Measurements from ENCODE around the gene SBDS. TPM values are rescaled to one million over a fixed set of nuclear protein-coding genes. Genes with fewer than 3 reads are reported as not detected.
"Not testable (repeated sequence)": the region's sequence is repeated elsewhere in the genome, so short reads cannot be mapped to it uniquely, and the experiment has no call there.

Gene SBDS
- total RNA-seq, 1 experiment from 2014 or later = 37.8 TPM

- Mint-ChIP-seq H3K27ac (peak overlapping the region in 1 of 3 experiments; percentile 60; a peak in 2 of 7 replicates), H3K9me3 (no peaks in the 10 kb centered on the region)
- H3K4me2 ChIP-seq (ENCODE audit: insufficient read depth, insufficient read length, low read length) = no peak overlapping the region
Measured at GRCh38 chr7:67018940-67019339, 23.6 kb upstream of the SBDS start.

DNA sequence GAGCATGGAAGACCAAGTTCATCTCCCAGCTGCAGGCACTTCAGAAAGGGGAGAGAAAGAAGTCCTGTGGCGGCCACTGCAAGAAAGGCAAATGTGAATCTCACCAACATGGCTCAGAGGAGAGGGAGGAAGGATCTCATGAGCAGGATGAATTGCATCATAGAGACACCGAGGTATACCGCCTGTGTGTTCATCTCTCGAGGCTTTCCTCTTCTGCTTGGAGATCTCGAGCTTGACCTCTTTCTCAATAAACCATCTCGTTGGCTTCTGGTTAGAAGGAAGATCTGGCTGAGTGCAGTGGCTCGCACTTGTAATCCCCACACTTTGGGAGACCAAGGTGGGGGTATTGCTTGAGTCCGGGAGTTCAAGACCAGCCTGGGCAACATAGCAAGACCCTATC lies 22.6 kb upstream of the SBDS start:
- not testable (repeated sequence) for H2BK15ac ChIP-seq (ENCODE audit: low read depth, low read length); H2AK5ac ChIP-seq (ENCODE audit: insufficient read length, low read length); H3K4me3 Mint-ChIP-seq; H3K27ac ChIP-seq (ENCODE audit: insufficient read length, low read depth, low read length); H3K4me2 ChIP-seq (ENCODE audit: insufficient read depth, insufficient read length, low read length); H3T11ph ChIP-seq (ENCODE audit: low read length); H3K9me3 ChIP-seq (ENCODE audit: control insufficient read depth, low read depth, low read length); H3K27ac Mint-ChIP-seq; H3K9me3 Mint-ChIP-seq; H3K56ac ChIP-seq (ENCODE audit: insufficient read length, low read depth, low read length); H3K4me1 ChIP-seq (ENCODE audit: insufficient read depth, low read length); H3K79me1 ChIP-seq (ENCODE audit: insufficient read depth, low read depth, low read length, poor library complexity, severe bottlenecking); H2BK120ac ChIP-seq (ENCODE audit: low read depth, low read length, poor library complexity, severe bottlenecking); H3K27me3 Mint-ChIP-seq (ENCODE audit: low read depth); H3K79me2 ChIP-seq (ENCODE audit: insufficient read depth, low read length); H4K20me1 ChIP-seq (ENCODE audit: control insufficient read depth, insufficient read depth, insufficient read length); H3K27me3 ChIP-seq (ENCODE audit: insufficient read depth, low read length); H2BK12ac ChIP-seq (ENCODE audit: insufficient read length, low read depth, low read length); H3K18ac ChIP-seq (ENCODE audit: insufficient read length, low read depth, low read length); H3K14ac ChIP-seq (ENCODE audit: insufficient read depth, low read length); H4K8ac ChIP-seq (replicated peaks; ENCODE audit: insufficient read length, low read depth, low read length); H3K9ac ChIP-seq (ENCODE audit: extremely low read depth, insufficient read length, low read length); H3K23ac ChIP-seq (ENCODE audit: insufficient read length, low read depth, low read length); H2BK20ac ChIP-seq (ENCODE audit: low read depth, low read length, poor library complexity, severe bottlenecking); DNase-seq; H4K91ac ChIP-seq (ENCODE audit: insufficient read length, low read depth, low read length); H3K4me1 Mint-ChIP-seq; H4K5ac ChIP-seq (ENCODE audit: insufficient read length, low read depth, low read length); H3K23me2 ChIP-seq (ENCODE audit: insufficient read length, low read depth, low read length, poor library complexity, severe bottlenecking); H3K4ac ChIP-seq (ENCODE audit: low read depth, low read length); H2BK5ac ChIP-seq (ENCODE audit: insufficient read length, low read length); H2AFZ ChIP-seq (ENCODE audit: low read length)
- peaks cover 26 to 76% (median 61%) of the 10 kb centered on the region in 3 experiments; a peak in 6 of 7 replicates for H3K36me3 Mint-ChIP-seq (ENCODE audit: insufficient read depth in 1 of 3, low read depth in 3 of 3)
- no CpG with 5 or more reads among the region's 8 CpGs for WGBS (ENCODE audit: extremely low coverage, insufficient read length, low lambda C conversion rate)

More at GRCh38 chr7:67018940-67019339, 23.6 kb upstream of the SBDS start:
- no peak overlapping the region for H3K4ac ChIP-seq (ENCODE audit: low read depth, low read length)
- DNase-seq = no peak
- H3K23ac ChIP-seq (ENCODE audit: insufficient read length, low read depth, low read length) = no peak overlapping the region
- H3K79me2 ChIP-seq (ENCODE audit: insufficient read depth, low read length) = no peaks in the 10 kb centered on the region
- no peak overlapping the region for H3K4me3 Mint-ChIP-seq
- no peak overlapping the region for H4K8ac ChIP-seq (replicated peaks; ENCODE audit: insufficient read length, low read depth, low read length)
- H3K56ac ChIP-seq (ENCODE audit: insufficient read length, low read depth, low read length) = no peak overlapping the region
- H3K27ac ChIP-seq (ENCODE audit: insufficient read length, low read depth, low read length) = no peak overlapping the region
- no peaks in the 10 kb centered on the region for H3K27me3 ChIP-seq (ENCODE audit: insufficient read depth, low read length)
- no peak overlapping the region for H4K91ac ChIP-seq (ENCODE audit: insufficient read length, low read depth, low read length)
- H2BK20ac ChIP-seq (ENCODE audit: low read depth, low read length, poor library complexity, severe bottlenecking) = no peak overlapping the region
- H4K5ac ChIP-seq (ENCODE audit: insufficient read length, low read depth, low read length) = no peak overlapping the region
- H3K14ac ChIP-seq (ENCODE audit: insufficient read depth, low read length) = no peak overlapping the region
- no peaks in the 10 kb centered on the region for H3K23me2 ChIP-seq (ENCODE audit: insufficient read length, low read depth, low read length, poor library complexity, severe bottlenecking)
- no peak overlapping the region for H2BK120ac ChIP-seq (ENCODE audit: low read depth, low read length, poor library complexity, severe bottlenecking)
- no peaks in the 10 kb centered on the region for H4K20me1 ChIP-seq (ENCODE audit: control insufficient read depth, insufficient read depth, insufficient read length)
- no peak overlapping the region for H2AFZ ChIP-seq (ENCODE audit: low read length)
- no CpG with 5 or more reads among the region's 7 CpGs for WGBS (ENCODE audit: extremely low coverage, insufficient read length, low lambda C conversion rate)
- H2BK15ac ChIP-seq (ENCODE audit: low read depth, low read length) = no peak overlapping the region
- TF ChIP-seq, protein P1, sequence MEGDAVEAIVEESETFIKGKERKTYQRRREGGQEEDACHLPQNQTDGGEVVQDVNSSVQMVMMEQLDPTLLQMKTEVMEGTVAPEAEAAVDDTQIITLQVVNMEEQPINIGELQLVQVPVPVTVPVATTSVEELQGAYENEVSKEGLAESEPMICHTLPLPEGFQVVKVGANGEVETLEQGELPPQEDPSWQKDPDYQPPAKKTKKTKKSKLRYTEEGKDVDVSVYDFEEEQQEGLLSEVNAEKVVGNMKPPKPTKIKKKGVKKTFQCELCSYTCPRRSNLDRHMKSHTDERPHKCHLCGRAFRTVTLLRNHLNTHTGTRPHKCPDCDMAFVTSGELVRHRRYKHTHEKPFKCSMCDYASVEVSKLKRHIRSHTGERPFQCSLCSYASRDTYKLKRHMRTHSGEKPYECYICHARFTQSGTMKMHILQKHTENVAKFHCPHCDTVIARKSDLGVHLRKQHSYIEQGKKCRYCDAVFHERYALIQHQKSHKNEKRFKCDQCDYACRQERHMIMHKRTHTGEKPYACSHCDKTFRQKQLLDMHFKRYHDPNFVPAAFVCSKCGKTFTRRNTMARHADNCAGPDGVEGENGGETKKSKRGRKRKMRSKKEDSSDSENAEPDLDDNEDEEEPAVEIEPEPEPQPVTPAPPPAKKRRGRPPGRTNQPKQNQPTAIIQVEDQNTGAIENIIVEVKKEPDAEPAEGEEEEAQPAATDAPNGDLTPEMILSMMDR (conservative IDR thresholded peaks at IDR 0.05) = no peak
- H2BK5ac ChIP-seq (ENCODE audit: insufficient read length, low read length) = no peak overlapping the region
- no peaks in the 10 kb centered on the region for H3K9me3 ChIP-seq (ENCODE audit: control insufficient read depth, low read depth, low read length)
- no peak overlapping the region for H2BK12ac ChIP-seq (ENCODE audit: insufficient read length, low read depth, low read length)
- no peak overlapping the region for H3K18ac ChIP-seq (ENCODE audit: insufficient read length, low read depth, low read length)
- H3K4me1 Mint-ChIP-seq = no peaks in the 10 kb centered on the region
- no peaks in the 10 kb centered on the region for H3K27me3 Mint-ChIP-seq (ENCODE audit: low read depth)
- no peaks in the 10 kb centered on the region for H3K4me1 ChIP-seq (ENCODE audit: insufficient read depth, low read length)
- no peak overlapping the region for H2AK5ac ChIP-seq (ENCODE audit: insufficient read length, low read length)
- H3T11ph ChIP-seq (ENCODE audit: low read length) = no peak overlapping the region
- no peak overlapping the region for H3K9ac ChIP-seq (ENCODE audit: extremely low read depth, insufficient read length, low read length)
- H3K36me3 Mint-ChIP-seq (ENCODE audit: insufficient read depth in 1 of 3, low read depth in 3 of 3) = peaks cover 25 to 68% (median 58%) of the 10 kb centered on the region in 3 experiments; a peak in 6 of 7 replicates
- H3K79me1 ChIP-seq (ENCODE audit: insufficient read depth, low read depth, low read length, poor library complexity, severe bottlenecking) = no peaks in the 10 kb centered on the region

Measured in H9 (cell line).